ENCODE measurements around the gene PSEN1. TPM values are rescaled to one million over a fixed set of nuclear protein-coding genes. Genes with fewer than 3 reads are reported as not detected.

PSEN1 gene
- polyA plus RNA-seq, 4 donors, result 24.4 to 138 (median 35.4) TPM

DNA sequence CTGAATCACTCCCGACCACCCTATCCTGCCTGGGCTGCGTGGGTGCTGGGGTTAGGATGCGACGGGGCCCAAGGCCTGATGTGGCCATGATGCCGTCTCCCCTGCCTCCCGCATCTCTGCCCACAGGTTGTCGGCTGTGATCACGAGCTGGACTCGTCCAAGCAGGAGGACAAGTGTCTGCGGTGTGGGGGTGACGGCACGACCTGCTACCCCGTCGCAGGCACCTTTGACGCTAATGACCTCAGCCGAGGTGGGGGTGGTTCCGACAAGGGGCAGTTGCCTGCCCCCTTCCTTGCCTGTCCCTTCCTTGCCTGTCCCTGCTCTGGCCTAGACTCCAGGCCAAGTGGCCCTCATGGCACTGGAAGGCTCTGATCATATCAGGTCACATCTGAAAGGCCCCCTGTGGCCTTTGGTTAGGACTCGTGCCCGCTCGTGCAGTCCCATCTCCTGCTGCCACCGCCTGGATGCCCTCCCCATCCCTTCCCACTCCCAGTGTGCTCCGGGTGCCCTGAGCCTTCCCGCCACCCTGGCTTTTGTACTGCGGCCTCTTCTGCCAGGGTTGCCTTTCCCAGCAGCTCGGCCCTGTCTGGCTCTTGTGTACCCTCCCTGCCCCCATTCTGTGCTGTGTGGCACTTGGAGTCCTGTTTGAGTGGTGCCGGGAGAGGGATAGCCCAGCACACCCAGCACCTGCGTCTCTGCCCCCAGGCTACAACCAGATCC, 114.6 kb downstream of the PSEN1 start:
- Histone ChIP-seq H3K4me1 (ENCODE audit: control insufficient read depth in 3 of 3, insufficient read depth in 2 of 3, low read depth in 1 of 3, low read length in 2 of 3) (no peaks in the 10 kb centered on the region), H3K36me3 (ENCODE audit: control insufficient read depth in 3 of 3, insufficient read depth in 2 of 3, low read depth in 1 of 3, low read length in 3 of 3) (peaks cover 0 to 73% (median 0%) of the 10 kb centered on the region in 3 donors), H3K27me3 (ENCODE audit: control insufficient read depth in 3 of 3, insufficient read depth in 3 of 3, low read length in 3 of 3) (no peaks in the 10 kb centered on the region), H3K27ac (ENCODE audit: low read depth in 1 of 3, low read length in 2 of 3) (no peak overlapping the region), H3K4me3 (ENCODE audit: low read depth in 1 of 3, low read length in 3 of 3) (no peak overlapping the region), H3K9me3 (ENCODE audit: control insufficient read depth in 2 of 2, insufficient read depth in 1 of 2, low read depth in 1 of 2, low read length in 1 of 2) (peaks cover 0 to 2% of the 10 kb centered on the region in 2 donors)
- DNase-seq, result no peak
- 87 to 92% (median 91%) methylated on average over 27 of the region's 27 CpGs for WGBS, 3 donors
- no peak for FAIRE-seq

DNA sequence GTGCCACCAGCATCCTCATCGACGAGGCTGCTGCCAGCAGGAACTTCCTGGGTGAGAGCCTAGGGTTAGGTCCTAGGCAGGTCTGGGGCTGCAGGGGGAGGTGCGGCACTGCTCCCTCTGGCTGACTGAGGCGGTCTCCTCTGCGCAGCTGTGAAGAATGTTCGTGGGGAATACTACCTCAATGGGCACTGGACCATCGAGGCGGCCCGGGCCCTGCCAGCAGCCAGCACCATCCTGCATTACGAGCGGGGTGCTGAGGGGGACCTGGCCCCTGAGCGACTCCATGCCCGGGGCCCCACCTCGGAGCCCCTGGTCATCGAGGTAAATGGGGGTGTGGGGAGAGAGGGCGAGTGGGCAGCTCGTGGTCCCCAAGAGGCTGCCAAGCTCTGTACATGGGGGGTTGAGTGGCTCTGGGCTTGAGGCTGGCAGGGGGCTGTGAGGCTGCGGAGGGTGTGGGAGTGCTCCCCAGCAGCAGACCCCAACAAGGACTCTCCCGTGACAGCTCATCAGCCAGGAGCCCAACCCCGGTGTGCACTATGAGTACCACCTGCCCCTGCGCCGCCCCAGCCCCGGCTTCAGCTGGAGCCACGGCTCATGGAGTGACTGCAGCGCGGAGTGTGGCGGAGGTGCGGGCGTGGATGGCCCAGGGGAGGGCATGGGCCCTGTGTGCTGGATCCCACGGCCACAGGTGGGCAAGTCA, 115.4 kb downstream of the PSEN1 start:
- Histone ChIP-seq H3K4me3 (ENCODE audit: low read depth in 1 of 3, low read length in 3 of 3) (no peak overlapping the region), H3K27ac (ENCODE audit: low read depth in 1 of 3, low read length in 2 of 3) (no peak overlapping the region), H3K9me3 (ENCODE audit: control insufficient read depth in 2 of 2, insufficient read depth in 1 of 2, low read depth in 1 of 2, low read length in 1 of 2) (peaks cover 0 to 2% of the 10 kb centered on the region in 2 donors), H3K27me3 (ENCODE audit: control insufficient read depth in 3 of 3, insufficient read depth in 3 of 3, low read length in 3 of 3) (no peaks in the 10 kb centered on the region), H3K4me1 (ENCODE audit: control insufficient read depth in 3 of 3, insufficient read depth in 2 of 3, low read depth in 1 of 3, low read length in 2 of 3) (no peaks in the 10 kb centered on the region), H3K36me3 (ENCODE audit: control insufficient read depth in 3 of 3, insufficient read depth in 2 of 3, low read depth in 1 of 3, low read length in 3 of 3) (peaks cover 0 to 74% (median 0%) of the 10 kb centered on the region in 3 donors)
- 87 to 94% (median 93%) methylated on average over 30 of the region's 30 CpGs for WGBS, 3 donors
- FAIRE-seq (no peak), DNase-seq (no peak)

DNA sequence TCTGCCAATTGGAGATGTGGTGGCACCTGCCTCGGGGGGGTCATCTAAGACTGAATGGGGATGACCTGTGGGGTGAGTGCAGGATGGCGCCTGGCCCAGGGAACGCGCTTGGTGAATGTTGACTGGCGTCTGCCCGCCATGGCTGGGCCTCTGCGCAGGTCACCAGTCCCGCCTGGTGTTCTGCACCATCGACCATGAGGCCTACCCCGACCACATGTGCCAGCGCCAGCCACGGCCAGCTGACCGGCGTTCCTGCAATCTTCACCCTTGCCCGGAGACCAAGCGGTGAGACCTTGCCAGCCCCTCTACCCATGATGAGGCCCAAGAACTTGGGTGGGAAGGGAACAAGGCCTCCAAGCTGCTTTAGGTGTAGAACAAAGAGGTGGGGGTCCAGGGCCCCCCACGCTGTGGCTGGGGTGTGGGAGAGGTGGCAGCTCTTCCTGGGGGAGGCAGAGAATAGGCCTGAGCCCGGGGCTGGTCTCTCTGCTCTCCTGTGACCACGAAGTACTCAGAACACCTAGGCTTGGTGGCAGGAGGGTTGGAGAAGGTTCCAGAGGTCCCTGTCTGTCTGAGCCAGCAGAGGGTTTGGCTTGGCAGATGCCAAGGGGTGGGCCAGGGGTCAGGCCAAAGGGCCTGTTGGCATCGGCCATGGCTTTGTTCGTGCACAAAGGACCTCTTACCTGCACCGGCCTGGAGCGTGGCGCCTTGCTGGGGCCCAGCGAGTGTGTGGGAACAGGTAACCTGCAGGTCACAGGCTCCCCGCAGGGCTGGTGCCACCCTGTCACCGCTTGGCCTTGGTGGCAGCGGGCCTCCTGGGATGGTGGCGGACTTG, 116.4 kb downstream of the PSEN1 start:
- H3K4me1 ChIP-seq (ENCODE audit: control insufficient read depth in 3 of 3, insufficient read depth in 2 of 3, low read depth in 1 of 3, low read length in 2 of 3), result no peaks in the 10 kb centered on the region
- H3K27me3 ChIP-seq (ENCODE audit: control insufficient read depth in 3 of 3, insufficient read depth in 3 of 3, low read length in 3 of 3), result no peaks in the 10 kb centered on the region
- peaks cover 0 to 69% (median 0%) of the 10 kb centered on the region in 3 donors for H3K36me3 ChIP-seq (ENCODE audit: control insufficient read depth in 3 of 3, insufficient read depth in 2 of 3, low read depth in 1 of 3, low read length in 3 of 3)
- no peak overlapping the region for H3K27ac ChIP-seq (ENCODE audit: low read depth in 1 of 3, low read length in 2 of 3)
- H3K4me3 ChIP-seq (ENCODE audit: low read depth in 1 of 3, low read length in 3 of 3), result no peak overlapping the region
- 85 to 90% (median 87%) methylated on average over 26 to 29 of the region's 29 CpGs for WGBS, 3 donors
- FAIRE-seq (no peak), DNase-seq (no peak)
- H3K9me3 ChIP-seq (ENCODE audit: control insufficient read depth in 2 of 2, insufficient read depth in 1 of 2, low read depth in 1 of 2, low read length in 1 of 2), result no peaks in the 10 kb centered on the region

GRCh38 chr14:73253323-73253610, 117.0 kb downstream of the PSEN1 start:
- H3K4me1 ChIP-seq (ENCODE audit: control insufficient read depth in 3 of 3, insufficient read depth in 2 of 3, low read depth in 1 of 3, low read length in 2 of 3), result no peaks in the 10 kb centered on the region
- 90 to 92% (median 92%) methylated on average over 9 to 10 of the region's 10 CpGs for WGBS, 3 donors
- H3K27ac ChIP-seq (ENCODE audit: low read depth in 1 of 3, low read length in 2 of 3), result no peak overlapping the region
- no peak for FAIRE-seq
- H3K9me3 ChIP-seq (ENCODE audit: control insufficient read depth in 2 of 2, insufficient read depth in 1 of 2, low read depth in 1 of 2, low read length in 1 of 2), result no peaks in the 10 kb centered on the region
- no peaks in the 10 kb centered on the region for H3K27me3 ChIP-seq (ENCODE audit: control insufficient read depth in 3 of 3, insufficient read depth in 3 of 3, low read length in 3 of 3)
- no peak for DNase-seq
- H3K4me3 ChIP-seq (ENCODE audit: low read depth in 1 of 3, low read length in 3 of 3), result no peak overlapping the region
- H3K36me3 ChIP-seq (ENCODE audit: control insufficient read depth in 3 of 3, insufficient read depth in 2 of 3, low read depth in 1 of 3, low read length in 3 of 3), result peaks cover 0 to 69% (median 0%) of the 10 kb centered on the region in 3 donors

GRCh38 chr14:73253721-73254120, 117.4 kb downstream of the PSEN1 start:
- 92 to 95% (median 93%) methylated on average over 12 of the region's 12 CpGs for WGBS, 3 donors
- no peaks in the 10 kb centered on the region for H3K27me3 ChIP-seq (ENCODE audit: control insufficient read depth in 3 of 3, insufficient read depth in 3 of 3, low read length in 3 of 3)
- no peak overlapping the region for H3K27ac ChIP-seq (ENCODE audit: low read depth in 1 of 3, low read length in 2 of 3)
- no peak overlapping the region for H3K4me3 ChIP-seq (ENCODE audit: low read depth in 1 of 3, low read length in 3 of 3)
- H3K4me1 ChIP-seq (ENCODE audit: control insufficient read depth in 3 of 3, insufficient read depth in 2 of 3, low read depth in 1 of 3, low read length in 2 of 3), result no peaks in the 10 kb centered on the region
- peaks cover 0 to 72% (median 0%) of the 10 kb centered on the region in 3 donors for H3K36me3 ChIP-seq (ENCODE audit: control insufficient read depth in 3 of 3, insufficient read depth in 2 of 3, low read depth in 1 of 3, low read length in 3 of 3)
- DNase-seq (no peak), FAIRE-seq (no peak)
- no peaks in the 10 kb centered on the region for H3K9me3 ChIP-seq (ENCODE audit: control insufficient read depth in 2 of 2, insufficient read depth in 1 of 2, low read depth in 1 of 2, low read length in 1 of 2)

DNA sequence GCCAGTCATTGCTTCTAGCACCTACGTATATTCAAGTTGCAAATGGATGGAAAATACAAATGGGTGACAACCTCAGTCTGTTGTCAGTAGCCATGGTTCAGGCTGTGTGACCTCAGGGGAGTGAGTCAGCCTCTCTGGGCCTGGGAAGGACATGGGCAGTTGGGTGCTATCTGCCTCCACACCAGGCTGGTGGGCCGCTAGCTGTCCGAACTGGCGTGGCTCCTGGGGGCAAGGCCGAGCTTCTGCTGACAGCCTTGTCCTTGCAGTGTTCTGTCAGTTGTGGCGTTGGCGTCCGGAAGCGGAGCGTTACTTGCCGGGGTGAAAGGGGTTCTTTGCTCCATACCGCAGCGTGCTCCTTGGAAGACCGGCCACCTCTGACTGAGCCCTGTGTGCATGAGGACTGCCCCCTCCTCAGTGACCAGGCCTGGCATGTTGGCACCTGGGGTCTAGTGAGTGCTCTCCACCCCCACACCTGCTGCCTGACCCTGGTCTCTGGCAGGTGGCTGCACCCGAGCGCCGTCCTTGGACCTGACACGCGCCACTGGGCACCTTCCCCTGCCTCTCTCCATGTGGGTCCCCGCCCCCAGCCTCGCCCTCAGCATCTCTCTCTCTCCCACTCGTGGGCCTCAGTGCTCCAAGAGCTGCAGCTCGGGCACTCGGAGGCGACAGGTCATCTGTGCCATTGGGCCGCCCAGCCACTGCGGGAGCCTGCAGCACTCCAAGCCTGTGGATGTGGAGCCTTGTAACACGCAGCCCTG, 118.1 kb downstream of the PSEN1 start:
- FAIRE-seq, result no peak
- H3K36me3 ChIP-seq (ENCODE audit: control insufficient read depth in 3 of 3, insufficient read depth in 2 of 3, low read depth in 1 of 3, low read length in 3 of 3), result peaks cover 0 to 79% (median 0%) of the 10 kb centered on the region in 3 donors
- 74 to 89% (median 78%) methylated on average over 27 to 28 of the region's 28 CpGs for WGBS, 3 donors

GRCh38 chr14:73255005-73255400, 118.7 kb downstream of the PSEN1 start:
- 95 to 98% (median 95%) methylated on average over 6 of the region's 6 CpGs for WGBS, 3 donors
- no peak for FAIRE-seq
- DNase-seq, result no peak
- Histone ChIP-seq H3K27me3 (ENCODE audit: control insufficient read depth in 3 of 3, insufficient read depth in 3 of 3, low read length in 3 of 3) (no peaks in the 10 kb centered on the region), H3K9me3 (ENCODE audit: control insufficient read depth in 2 of 2, insufficient read depth in 1 of 2, low read depth in 1 of 2, low read length in 1 of 2) (no peaks in the 10 kb centered on the region), H3K4me1 (ENCODE audit: control insufficient read depth in 3 of 3, insufficient read depth in 2 of 3, low read depth in 1 of 3, low read length in 2 of 3) (no peaks in the 10 kb centered on the region), H3K4me3 (ENCODE audit: low read depth in 1 of 3, low read length in 3 of 3) (no peak overlapping the region), H3K27ac (ENCODE audit: low read depth in 1 of 3, low read length in 2 of 3) (no peak overlapping the region), H3K36me3 (ENCODE audit: control insufficient read depth in 3 of 3, insufficient read depth in 2 of 3, low read depth in 1 of 3, low read length in 3 of 3) (peaks cover 0 to 81% (median 0%) of the 10 kb centered on the region in 3 donors)

More for the DNA sequence above, 118.1 kb downstream of the PSEN1 start:
- Histone ChIP-seq H3K9me3 (ENCODE audit: control insufficient read depth in 2 of 2, insufficient read depth in 1 of 2, low read depth in 1 of 2, low read length in 1 of 2) (no peaks in the 10 kb centered on the region), H3K27ac (ENCODE audit: low read depth in 1 of 3, low read length in 2 of 3) (no peak overlapping the region), H3K4me3 (ENCODE audit: low read depth in 1 of 3, low read length in 3 of 3) (no peak overlapping the region), H3K27me3 (ENCODE audit: control insufficient read depth in 3 of 3, insufficient read depth in 3 of 3, low read length in 3 of 3) (no peaks in the 10 kb centered on the region), H3K4me1 (ENCODE audit: control insufficient read depth in 3 of 3, insufficient read depth in 2 of 3, low read depth in 1 of 3, low read length in 2 of 3) (no peaks in the 10 kb centered on the region)
- no peak for DNase-seq

- Histone ChIP-seq H3K9me3 (ENCODE audit: control insufficient read depth in 2 of 2, insufficient read depth in 1 of 2, low read depth in 1 of 2, low read length in 1 of 2) (no peaks in the 10 kb centered on the region), H3K4me3 (ENCODE audit: low read depth in 1 of 3, low read length in 3 of 3) (no peak overlapping the region), H3K27ac (ENCODE audit: low read depth in 1 of 3, low read length in 2 of 3) (no peak overlapping the region), H3K4me1 (ENCODE audit: control insufficient read depth in 3 of 3, insufficient read depth in 2 of 3, low read depth in 1 of 3, low read length in 2 of 3) (no peaks in the 10 kb centered on the region), H3K36me3 (ENCODE audit: control insufficient read depth in 3 of 3, insufficient read depth in 2 of 3, low read depth in 1 of 3, low read length in 3 of 3) (peaks cover 0 to 81% (median 0%) of the 10 kb centered on the region in 3 donors), H3K27me3 (ENCODE audit: control insufficient read depth in 3 of 3, insufficient read depth in 3 of 3, low read length in 3 of 3) (no peaks in the 10 kb centered on the region)
- FAIRE-seq (no peak), DNase-seq (no peak)
- WGBS, 3 donors, result 85 to 89% (median 87%) methylated on average over 9 of the region's 9 CpGs
Observed at GRCh38 chr14:73255693-73256225, 119.5 kb downstream of the PSEN1 start.
